Measurements from ENCODE around the gene FGF11.

- TF ChIP-seq EZH2phosphoT487 (IDR thresholded peaks at IDR 0.05; ENCODE audit: insufficient read depth, low read depth) (no peak; the same call in 1 of the 2 replicates), EZH2 (IDR thresholded peaks at IDR 0.05; ENCODE audit: insufficient read depth, poor library complexity, severe bottlenecking) (no peak)
Measured at GRCh38 chr17:7437950-7438614, 1.2 kb upstream of the FGF11 start.
